Stimulated activated CD8-positive, alpha-beta memory T cell treated with anti-CD3 and anti-CD28 coated beads, Interleukin-15, amount 100 ng/mL, for 4 hours (primary cell): ENCODE data around the gene TDO2.
"Not testable (repeated sequence)": the region's sequence is repeated elsewhere in the genome, so short reads cannot be mapped to it uniquely, and the experiment has no call there.

Experiments used
- DNase-seq, 2 donors: peaks; one replicate each; pipeline ENCODE4 v3.0.0-alpha.2; 2020; ENCODE audit warnings: low read depth in 2 of 2

The TDO2 gene

GRCh38 chr4:155907556-155907955 lies 4.1 kb downstream of the TDO2 start:
- DNase-seq: no peak

DNA sequence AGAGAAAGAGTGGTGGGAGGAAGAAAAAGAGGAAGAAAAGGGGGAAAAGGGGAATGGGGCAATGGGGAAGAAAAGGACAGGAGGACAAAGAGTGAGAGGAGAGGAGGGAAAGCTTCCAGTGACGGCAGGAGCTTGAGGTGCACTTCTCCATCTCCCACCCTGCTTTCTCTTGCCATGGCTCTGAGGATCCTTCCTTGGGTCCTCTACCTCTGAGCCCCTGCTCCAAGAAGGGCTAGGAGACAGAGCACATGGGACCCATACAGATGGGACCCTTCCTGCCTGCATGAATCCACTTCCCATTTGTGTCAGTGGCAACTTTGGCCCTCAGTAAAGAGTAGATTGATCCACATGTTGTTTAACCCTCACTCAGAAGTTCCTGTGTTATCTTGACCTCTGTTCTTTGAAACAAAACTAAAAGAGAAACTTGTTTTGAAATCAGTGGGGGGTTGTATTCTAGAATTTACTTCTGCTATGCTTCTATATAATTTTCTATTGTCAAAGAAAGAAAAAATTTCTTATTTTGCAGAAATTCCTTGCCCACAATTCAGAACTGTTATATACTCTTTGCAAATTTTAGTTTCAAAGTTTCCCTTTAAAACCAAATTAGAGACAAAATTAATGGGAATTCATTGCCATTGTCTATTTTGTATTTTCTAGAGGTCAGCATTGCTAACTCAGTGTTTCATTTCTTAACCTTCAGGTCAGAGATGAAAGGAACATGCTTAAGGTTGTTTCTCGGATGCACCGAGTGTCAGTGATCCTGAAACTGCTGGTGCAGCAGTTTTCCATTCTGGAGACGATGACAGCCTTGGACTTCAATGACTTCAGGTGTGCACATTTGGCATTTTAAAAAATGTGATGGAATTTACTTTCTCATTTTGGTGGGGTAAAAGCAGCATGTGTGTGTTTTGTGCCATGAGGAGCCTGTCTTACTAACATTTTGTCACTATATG lies 5.0 kb downstream of the TDO2 start:
- no peak for DNase-seq

DNA sequence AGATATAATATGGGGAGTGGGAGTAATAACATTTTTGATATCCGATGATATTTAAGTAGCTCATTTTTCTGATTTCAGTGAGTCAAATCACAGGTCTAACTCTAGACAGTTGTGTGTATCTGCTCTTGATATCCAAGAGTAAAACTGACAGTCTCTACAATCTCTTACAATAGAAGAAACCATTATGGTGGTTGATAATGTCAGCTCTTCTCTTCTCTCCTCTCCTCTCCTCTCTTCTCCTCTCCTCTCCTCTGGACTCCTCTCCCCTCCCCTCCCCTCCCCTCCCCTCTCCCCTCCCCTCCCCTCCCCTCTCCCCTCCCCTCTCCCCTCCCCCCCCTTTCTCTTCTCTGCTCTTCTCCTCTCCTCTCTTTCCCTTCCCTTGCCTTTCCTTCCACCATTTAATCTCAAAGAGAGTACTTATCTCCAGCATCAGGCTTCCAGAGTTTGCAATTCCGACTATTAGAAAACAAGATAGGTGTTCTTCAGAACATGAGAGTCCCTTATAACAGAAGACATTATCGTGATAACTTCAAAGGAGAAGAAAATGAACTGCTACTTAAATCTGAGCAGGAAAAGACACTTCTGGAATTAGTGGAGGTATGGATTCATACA lies 6.2 kb downstream of the TDO2 start:
- no peak for DNase-seq

GRCh38 chr4:155911905-155912304 lies 8.4 kb downstream of the TDO2 start:
- DNase-seq: no peak

- no peak for DNase-seq
These were observed 11.3 kb downstream of the TDO2 start for GRCh38 chr4:155914782-155915181.

GRCh38 chr4:155921597-155921996 lies 18.1 kb downstream of the TDO2 start:
- DNase-seq: no peak

DNA sequence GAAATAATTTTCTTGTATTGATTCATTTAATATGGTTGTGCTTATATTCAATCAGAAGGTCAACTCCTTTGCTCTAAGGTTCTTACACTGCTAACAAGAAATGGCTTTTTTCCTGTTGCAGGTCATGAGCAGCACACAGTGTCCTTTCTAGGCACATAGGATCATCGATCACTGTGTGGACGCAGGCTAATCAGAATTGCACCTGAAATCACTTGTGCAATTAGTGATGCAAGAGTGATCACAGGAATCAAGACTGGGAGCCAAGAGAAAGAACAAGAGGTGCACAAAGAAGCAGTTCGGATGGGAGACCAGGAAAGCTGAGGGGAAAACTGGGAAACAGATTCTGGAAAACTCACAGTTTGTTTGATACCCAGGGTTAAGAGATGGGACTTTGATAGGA lies 21.1 kb downstream of the TDO2 start:
- DNase-seq: no peak

- no peak for DNase-seq
These were observed 26.3 kb downstream of the TDO2 start for GRCh38 chr4:155929833-155930232.

- no peak for DNase-seq
These were observed 26.8 kb downstream of the TDO2 start for GRCh38 chr4:155930330-155930729.

DNA sequence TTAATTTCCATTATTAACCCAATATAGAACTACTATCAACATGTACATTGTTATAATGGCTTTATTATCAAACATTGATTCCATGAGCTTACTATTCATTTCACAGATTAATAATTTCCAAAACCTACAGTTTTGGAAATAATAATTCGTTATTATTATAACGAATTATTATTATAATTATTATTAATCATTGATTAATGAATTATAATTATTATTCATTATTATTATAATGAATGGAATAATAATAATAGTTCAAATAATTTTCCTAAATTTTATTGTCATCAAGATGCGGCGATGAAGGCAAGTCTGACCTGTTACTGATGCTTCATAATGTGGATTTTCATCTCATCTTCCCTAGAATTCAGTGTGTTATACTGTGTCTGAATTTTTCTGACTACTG lies 28.1 kb downstream of the TDO2 start:
- DNase-seq: no peak

- not testable (repeated sequence) for DNase-seq
These were observed 31.1 kb downstream of the TDO2 start for GRCh38 chr4:155934634-155935033.

- DNase-seq: no peak
These were observed 32.0 kb downstream of the TDO2 start for GRCh38 chr4:155935389-155935986.

DNA sequence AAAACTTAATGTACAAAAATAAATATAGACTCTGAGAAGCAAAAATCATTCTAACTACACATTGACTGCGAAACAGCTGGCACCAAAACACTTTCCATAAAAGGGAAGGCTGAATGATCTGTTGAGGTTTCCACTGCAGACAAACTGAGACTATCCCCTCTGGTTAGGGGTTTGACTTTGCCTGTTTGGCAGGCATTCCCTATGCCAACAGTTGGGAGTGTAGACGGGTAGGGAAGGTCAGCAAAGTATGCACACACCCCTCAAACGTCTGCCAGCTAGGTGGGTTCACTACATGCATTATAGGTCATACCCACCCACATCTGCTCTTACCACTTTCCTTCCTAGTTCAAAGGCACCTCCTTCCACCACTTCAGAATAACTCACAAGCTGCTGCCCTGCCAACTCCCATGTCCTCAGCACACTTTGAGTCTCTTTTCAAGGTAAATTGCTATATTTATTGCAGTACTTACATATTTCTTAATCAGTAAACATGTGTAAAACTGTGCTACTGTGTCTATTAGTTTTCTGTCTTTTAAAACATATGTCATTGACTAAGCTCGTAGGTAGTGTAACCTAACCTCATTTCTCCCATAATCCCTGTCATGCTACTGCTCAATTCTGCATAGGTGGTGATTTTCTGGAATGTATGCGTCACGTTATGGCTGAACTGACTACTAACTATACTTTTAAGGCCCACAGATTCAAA lies 37.7 kb downstream of the TDO2 start:
- no peak for DNase-seq

GRCh38 chr4:155941820-155942219 lies 38.3 kb downstream of the TDO2 start:
- no peak for DNase-seq

- no peak for DNase-seq
These were observed 40.3 kb downstream of the TDO2 start for GRCh38 chr4:155943605-155944291.

DNA sequence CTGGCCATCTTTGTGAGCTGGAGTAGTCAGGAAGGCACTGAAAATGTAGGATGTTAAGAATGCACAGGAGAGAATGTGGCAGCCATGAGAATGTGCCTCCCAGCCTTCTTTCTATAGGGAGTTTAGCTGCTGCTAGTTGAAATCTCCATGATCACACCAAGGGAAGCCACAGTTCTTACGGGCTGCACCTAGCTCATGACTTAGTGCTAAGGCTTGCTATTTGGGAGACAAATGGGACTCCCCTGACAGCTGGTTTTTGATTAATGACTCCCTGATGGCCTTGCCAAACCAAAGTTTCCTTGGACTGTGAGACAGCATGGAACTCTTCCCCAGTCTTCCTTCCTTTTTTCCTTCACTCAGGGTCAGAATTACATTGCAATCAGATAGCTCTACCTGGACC lies 41.0 kb downstream of the TDO2 start:
- no peak for DNase-seq

DNA sequence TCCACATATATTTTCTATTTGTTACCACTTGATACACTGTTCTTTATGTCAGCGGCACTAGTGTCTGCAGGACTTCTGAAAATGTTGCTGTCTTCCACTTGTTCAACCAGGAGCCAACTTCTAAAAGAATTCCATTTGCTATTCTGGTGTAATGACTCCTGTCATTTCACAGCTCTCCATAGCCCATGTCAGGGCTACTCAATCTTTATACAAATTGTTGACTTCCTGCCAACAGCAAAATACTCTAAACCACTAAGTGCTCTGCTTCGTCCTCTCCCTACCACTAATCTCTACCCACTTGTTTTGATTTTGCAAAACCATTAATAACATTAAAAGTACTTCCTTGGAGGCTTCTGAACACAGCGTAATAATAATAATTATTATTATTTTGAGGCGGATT lies 43.0 kb downstream of the TDO2 start:
- DNase-seq: no peak

- no peak for DNase-seq
These were observed 45.0 kb downstream of the TDO2 start for GRCh38 chr4:155948541-155948940.

GRCh38 chr4:155950461-155950860 lies 47.0 kb downstream of the TDO2 start:
- no peak for DNase-seq

- no peak for DNase-seq
These were observed 49.0 kb downstream of the TDO2 start for GRCh38 chr4:155952501-155952901.
